ENCODE data around the gene PRR22.
"Not testable (repeated sequence)": the region's sequence is repeated elsewhere in the genome, so short reads cannot be mapped to it uniquely, and the experiment has no call there.

PRR22 gene

GRCh38 chr19:5751709-5752108, 32.8 kb downstream of the PRR22 start:
- DNase-seq (ENCODE audit: low spot score), result no peak

- no peak for DNase-seq (ENCODE audit: low spot score)
Observed at GRCh38 chr19:5749505-5749904, 35.0 kb downstream of the PRR22 start.

- DNase-seq (ENCODE audit: low spot score), result not testable (repeated sequence)
Observed at GRCh38 chr19:5748920-5749319, 35.6 kb downstream of the PRR22 start.

GRCh38 chr19:5744999-5745398, 39.5 kb downstream of the PRR22 start:
- DNase-seq (ENCODE audit: low spot score), result not testable (repeated sequence)

- DNase-seq (ENCODE audit: low spot score), result no peak
Observed at GRCh38 chr19:5743630-5744029, 40.9 kb downstream of the PRR22 start.

- no peak for DNase-seq (ENCODE audit: low spot score)
Observed at GRCh38 chr19:5742051-5742450, 42.5 kb downstream of the PRR22 start.

- DNase-seq (ENCODE audit: low spot score), result no peak
Observed at GRCh38 chr19:5738423-5738822, 46.1 kb downstream of the PRR22 start.

GRCh38 chr19:5733172-5733571, 51.4 kb downstream of the PRR22 start:
- DNase-seq (ENCODE audit: low spot score), result not testable (repeated sequence)

Data from CD4-positive, alpha-beta T cell treated with Interleukin-6 at 100 ng/mL for 8 hours (primary cell).